GM21381 (cell line): ENCODE data around the gene RGS11.

Experiments
- ATAC-seq: cut with Tn5 transposase; IDR thresholded peaks from one replicate; pipeline ENCODE4 v1.9.1; 2021; ENCODE audit warnings: mild to moderate bottlenecking, moderate library complexity; ENCODE audit not compliant: unreplicated experiment

Gene RGS11

GRCh38 chr16:275786-276232, at the start of gene RGS11:
TSS of gene RGS11 (minus strand) at chr16:275944. CDS start at chr16:275911, 33 bp downstream.
- no peak for ATAC-seq

GRCh38 chr16:324451-325334, 48.9 kb upstream of the RGS11 start:
- peak; percentile 45 for ATAC-seq

- ATAC-seq = no peak
Measured at GRCh38 chr16:324201-324450, 48.4 kb upstream of the RGS11 start.

GRCh38 chr16:322476-323143, 46.9 kb upstream of the RGS11 start:
- no peak for ATAC-seq

GRCh38 chr16:321532-321931, 45.8 kb upstream of the RGS11 start:
- ATAC-seq = no peak

GRCh38 chr16:320206-320605, 44.5 kb upstream of the RGS11 start:
- ATAC-seq = no peak

GRCh38 chr16:318628-319027, 42.9 kb upstream of the RGS11 start:
- no peak for ATAC-seq

GRCh38 chr16:317583-317982, 41.8 kb upstream of the RGS11 start:
- no peak for ATAC-seq

- no peak for ATAC-seq
Measured at GRCh38 chr16:316741-317464, 41.2 kb upstream of the RGS11 start.

- no peak for ATAC-seq
Measured at GRCh38 chr16:314795-315299, 39.1 kb upstream of the RGS11 start.

GRCh38 chr16:314351-314750, 38.6 kb upstream of the RGS11 start:
- no peak for ATAC-seq

GRCh38 chr16:311725-312124, 36.0 kb upstream of the RGS11 start:
- no peak for ATAC-seq

- no peak for ATAC-seq
Measured at GRCh38 chr16:309476-309875, 33.7 kb upstream of the RGS11 start.

GRCh38 chr16:307691-308312, 32.1 kb upstream of the RGS11 start:
- ATAC-seq = no peak

- ATAC-seq = no peak
Measured at GRCh38 chr16:306911-307370, 31.2 kb upstream of the RGS11 start.

- ATAC-seq = no peak
Measured at GRCh38 chr16:305916-306626, 30.3 kb upstream of the RGS11 start.

- ATAC-seq = no peak
Measured at GRCh38 chr16:303760-304505, 28.2 kb upstream of the RGS11 start.

- no peak for ATAC-seq
Measured at GRCh38 chr16:301950-302349, 26.2 kb upstream of the RGS11 start.

- ATAC-seq = no peak
Measured at GRCh38 chr16:301235-301634, 25.5 kb upstream of the RGS11 start.

- ATAC-seq = no peak
Measured at GRCh38 chr16:297832-298231, 22.1 kb upstream of the RGS11 start.
